Mucosa of gallbladder (tissue), 1 donor: Measurements from ENCODE around the gene SMAD5. TPM values are rescaled to one million over a fixed set of nuclear protein-coding genes. Genes with fewer than 3 reads are reported as not detected.

Experiments
- DNase-seq: peaks from one replicate; pipeline ENCODE4 v3.0.0-alpha.2; 2020; ENCODE audit warnings: low spot score
- total RNA-seq: library from RNA; stranded (reverse); gene quantifications from one replicate; pipeline ENCODE4 v1.2.1, GENCODE V29; 2021
- donor health status: DM: no; HTN: no; CAD: no.

The SMAD5 gene
- total RNA-seq, 1 donor from 2014 or later: 65.6 TPM

GRCh38 chr5:136155761-136156160, 23.1 kb downstream of the SMAD5 start:
- DNase-seq: no peak

- DNase-seq: no peak
Measured at GRCh38 chr5:136157514-136157913, 24.9 kb downstream of the SMAD5 start.

- DNase-seq: no peak
Measured at GRCh38 chr5:136159457-136159856, 26.8 kb downstream of the SMAD5 start.

GRCh38 chr5:136162008-136162407, 29.4 kb downstream of the SMAD5 start:
- DNase-seq: no peak

GRCh38 chr5:136164226-136164625, 31.6 kb downstream of the SMAD5 start:
- no peak for DNase-seq

- DNase-seq: no peak
Measured at GRCh38 chr5:136166909-136167308, 34.3 kb downstream of the SMAD5 start.

GRCh38 chr5:136169218-136169617, 36.6 kb downstream of the SMAD5 start:
- no peak for DNase-seq

GRCh38 chr5:136174021-136174659, 41.5 kb downstream of the SMAD5 start:
- DNase-seq: no peak

- no peak for DNase-seq
Measured at GRCh38 chr5:136182618-136183017, 50.0 kb downstream of the SMAD5 start.

- no peak for DNase-seq
Measured at GRCh38 chr5:136185974-136186665, 53.5 kb downstream of the SMAD5 start.

- DNase-seq: no peak
Measured at GRCh38 chr5:136186796-136187195, 54.2 kb downstream of the SMAD5 start.

GRCh38 chr5:136188859-136189258, 56.2 kb downstream of the SMAD5 start:
- no peak for DNase-seq

- DNase-seq: no peak
Measured at GRCh38 chr5:136190091-136190720, 57.6 kb downstream of the SMAD5 start.

GRCh38 chr5:136190904-136191303, 58.3 kb downstream of the SMAD5 start:
- no peak for DNase-seq

- no peak for DNase-seq
Measured at GRCh38 chr5:136191304-136192014, 58.8 kb downstream of the SMAD5 start.

GRCh38 chr5:136192015-136192525, 59.4 kb downstream of the SMAD5 start:
- DNase-seq: no peak

- peak; percentile 67 for DNase-seq
Measured at GRCh38 chr5:136192526-136193321, 60.1 kb downstream of the SMAD5 start, which contains the start of gene SMIM32. Gene SMIM32, minus strand, starts transcription at chr5:136193162. Its CDS starts 638 bp downstream, at chr5:136192524.

- DNase-seq: no peak
Measured at GRCh38 chr5:136193322-136193935, 60.8 kb downstream of the SMAD5 start.

- no peak for DNase-seq
Measured at GRCh38 chr5:136194576-136194975, 61.9 kb downstream of the SMAD5 start.

- no peak for DNase-seq
Measured at GRCh38 chr5:136195971-136196820, 63.6 kb downstream of the SMAD5 start.
